Upper lobe of left lung (tissue), 6 donors: ENCODE measurements around the gene POLR3F. TPM values are rescaled to one million over a fixed set of nuclear protein-coding genes. Genes with fewer than 3 reads are reported as not detected.

ENCODE experiments used
- ATAC-seq, 2 donors: fragments of 200-7000 bp; cut with Tn5 transposase; one replicate each; pipeline ENCODE4 v1.9.1; 2022; ENCODE audit warnings: mild to moderate bottlenecking in 2 of 2, moderate library complexity in 2 of 2; ENCODE audit not compliant: low FRiP score in 2 of 2
- DNase-seq, 2 donors: peaks; one replicate each; pipeline ENCODE4 v3.0.0-alpha.2; 2019 to 2020
- H3K27ac ChIP-seq, 4 donors: fragments of 200-600 bp; sonication (generic); one replicate each; pipeline ENCODE4 v1.5.1; 2016 to 2019
- H3K27me3 ChIP-seq, 4 donors: fragments of 200-600 bp; sonication (generic); one replicate each; pipeline ENCODE4 v1.5.1; 2017 to 2019
- H3K36me3 ChIP-seq, 4 donors: fragments of 200-600 bp; sonication (generic); one replicate each; pipeline ENCODE4 v1.5.1; 2016 to 2019
- H3K4me1 ChIP-seq, 4 donors: fragments of 200-600 bp; sonication (generic); one replicate each; pipeline ENCODE4 v1.5.1; 2018 to 2019
- H3K4me3 ChIP-seq, 4 donors: fragments of 200-600 bp; sonication (generic); one replicate each; pipeline ENCODE4 v1.5.1; 2017 to 2019; ENCODE audit warnings: mild to moderate bottlenecking in 2 of 4, moderate library complexity in 1 of 4
- H3K9me3 ChIP-seq, 4 donors: fragments of 200-600 bp; sonication (generic); one replicate each; pipeline ENCODE4 v1.5.1; 2018 to 2019
- CTCF ChIP-seq, 6 experiments: fragments of 450-650 bp in 4 of 6; fragments of 200-600 bp in 2 of 6; sonication (generic) in 2 of 6; IDR thresholded peaks; one replicate each; pipeline ENCODE4 v1.5.1; 2016 to 2019; ENCODE audit warnings: antibody characterized with exemption in 6 of 6
- EP300 ChIP-seq, 4 donors: sonication (generic); formaldehyde crosslinking; IDR thresholded peaks; one replicate each; pipeline ENCODE4 v1.5.1; 2017; ENCODE audit warnings: antibody characterized with exemption in 4 of 4, control low read depth in 2 of 4
- POLR2A ChIP-seq, 4 donors: fragments of 450-650 bp; IDR thresholded peaks; one replicate each; pipeline ENCODE4 v1.5.1; 2016 to 2017; ENCODE audit warnings: antibody characterized with exemption in 4 of 4, mild to moderate bottlenecking in 2 of 4
- POLR2AphosphoS5 ChIP-seq, 2 donors: sonication (generic); formaldehyde crosslinking; IDR thresholded peaks; one replicate each; pipeline ENCODE4 v1.5.1; 2017; ENCODE audit warnings: antibody characterized with exemption in 2 of 2
- WGBS, 2 donors: methylation state at CpG; one replicate each; pipeline ENCODE4 v1.1.5; 2017 to 2018; 5-methylcytosine and 5-hydroxymethylcytosine counted together
- total RNA-seq, 6 donors: library from RNA; depleted of rRNA in 4 of 6; stranded (reverse); fragments of >200 nt in 4 of 6; gene quantifications; one replicate each; pipeline versions ENCODE4 v1.1.0 to v1.2.1, GENCODE V29; 2016 to 2021
- donor health status: DM: no; HTN: no; CAD: no; lungs with moderate emphysema.
- donor health status: DM: no; HTN: yes; CAD: no; lungs with severe emphysema.

Gene POLR3F
- total RNA-seq, 6 donors from 2014 or later: 3.1 to 9.7 (median 6.7) TPM

GRCh38 chr20:18465536-18466200, 1.5 kb upstream of the POLR3F start:
- 58 to 63% methylated on average over 6 of the region's 6 CpGs for WGBS, 2 donors
- TF ChIP-seq EP300 (IDR thresholded peaks at IDR 0.05) (no peak), POLR2A (IDR thresholded peaks at IDR 0.05) (no peak), POLR2AphosphoS5 (IDR thresholded peaks at IDR 0.05) (no peak), CTCF (IDR thresholded peaks at IDR 0.05) (no peak)
- no peaks in the 10 kb centered on the region for H3K9me3 ChIP-seq
- H3K27me3 ChIP-seq: no peaks in the 10 kb centered on the region
- no peak for ATAC-seq
- peak overlapping the region in 1 of 4 donors; percentile 96 for H3K4me3 ChIP-seq
- peaks cover 12 to 20% (median 17%) of the 10 kb centered on the region in 4 donors for H3K4me1 ChIP-seq
- H3K27ac ChIP-seq: no peak overlapping the region
- H3K36me3 ChIP-seq: peaks cover 0 to 12% (median 1%) of the 10 kb centered on the region in 4 donors
- DNase-seq: no peak

DNA sequence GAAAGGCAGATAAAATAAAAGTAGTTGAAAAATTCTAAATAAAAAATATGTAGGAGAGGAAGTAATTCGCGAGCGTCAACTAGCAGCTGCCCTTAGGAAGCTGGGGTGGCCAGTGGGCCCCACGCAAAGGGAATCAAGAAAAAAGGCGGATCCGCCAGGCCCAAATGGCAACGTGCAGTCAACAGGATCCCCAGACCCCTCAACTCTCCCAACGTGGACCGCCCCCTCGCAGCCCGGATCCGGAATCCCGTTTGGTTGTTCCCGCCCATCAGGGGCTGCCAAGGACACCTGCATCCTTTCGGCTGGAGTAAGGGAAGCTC, 656 bp upstream of the POLR3F start:
- WGBS, 2 donors: 1 to 2% methylated on average over 15 of the region's 15 CpGs

DNA sequence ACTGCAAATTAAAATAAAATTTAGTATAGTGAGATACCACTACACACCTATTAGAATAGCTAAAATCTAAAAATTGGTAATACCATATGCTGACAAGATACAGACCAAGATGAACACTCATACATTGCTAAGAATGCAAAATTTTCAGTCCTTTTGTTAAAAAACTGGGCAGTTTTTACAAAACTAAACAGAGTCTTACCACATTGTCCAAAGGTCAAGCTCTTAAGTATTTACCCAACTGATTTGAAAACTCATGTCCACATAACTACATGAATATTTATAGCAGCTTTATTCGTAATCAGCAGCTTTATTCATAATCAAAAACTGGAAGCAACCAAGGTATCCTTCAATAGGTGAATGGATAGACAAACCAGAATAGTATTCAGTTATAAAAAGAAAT, 10.0 kb downstream of the POLR3F start:
- no peak for ATAC-seq
- no peak overlapping the region for H3K4me3 ChIP-seq
- WGBS, 2 donors: 93 to 97% methylated on average over 1 of the region's 1 CpG
- no peaks in the 10 kb centered on the region for H3K27me3 ChIP-seq
- no peaks in the 10 kb centered on the region for H3K4me1 ChIP-seq
- no peak overlapping the region for H3K27ac ChIP-seq
- H3K36me3 ChIP-seq: peaks cover 0 to 94% (median 55%) of the 10 kb centered on the region in 4 donors
- no peak for TF ChIP-seq POLR2A (IDR thresholded peaks at IDR 0.05)
- TF ChIP-seq POLR2AphosphoS5 (IDR thresholded peaks at IDR 0.05): no peak
- no peak for TF ChIP-seq CTCF (IDR thresholded peaks at IDR 0.05)
- TF ChIP-seq EP300 (IDR thresholded peaks at IDR 0.05): no peak
- DNase-seq: no peak
- H3K9me3 ChIP-seq: no peaks in the 10 kb centered on the region

More for the DNA sequence above, 656 bp upstream of the POLR3F start:
- DNase-seq (no peak), ATAC-seq (peak; percentile 77 to 79)
- H3K4me1 ChIP-seq: peaks cover 12 to 20% (median 17%) of the 10 kb centered on the region in 4 donors
- no peaks in the 10 kb centered on the region for H3K27me3 ChIP-seq
- H3K4me3 ChIP-seq: peak overlapping the region; percentile 88 to 96 (median 90)
- no peak for TF ChIP-seq POLR2AphosphoS5 (IDR thresholded peaks at IDR 0.05)
- TF ChIP-seq EP300 (IDR thresholded peaks at IDR 0.05): no peak
- no peak for TF ChIP-seq CTCF (IDR thresholded peaks at IDR 0.05)
- no peak for TF ChIP-seq POLR2A (IDR thresholded peaks at IDR 0.05)
- H3K9me3 ChIP-seq: no peaks in the 10 kb centered on the region
- H3K36me3 ChIP-seq: peaks cover 0 to 20% (median 6%) of the 10 kb centered on the region in 4 donors
- H3K27ac ChIP-seq: peak overlapping the region; percentile 79 to 90 (median 84)

GRCh38 chr20:18477821-18478220, 10.6 kb downstream of the POLR3F start:
- WGBS, 2 donors: 83 to 85% methylated on average over 1 of the region's 1 CpG
- no peak for TF ChIP-seq CTCF (IDR thresholded peaks at IDR 0.05)
- TF ChIP-seq POLR2A (IDR thresholded peaks at IDR 0.05): no peak
- TF ChIP-seq POLR2AphosphoS5 (IDR thresholded peaks at IDR 0.05): no peak
- TF ChIP-seq EP300 (IDR thresholded peaks at IDR 0.05): no peak
- Histone ChIP-seq H3K27ac (no peak overlapping the region), H3K9me3 (no peaks in the 10 kb centered on the region), H3K36me3 (peaks cover 2 to 96% (median 61%) of the 10 kb centered on the region in 4 donors), H3K4me3 (no peak overlapping the region), H3K27me3 (no peaks in the 10 kb centered on the region), H3K4me1 (no peaks in the 10 kb centered on the region)
- ATAC-seq (no peak), DNase-seq (no peak)

GRCh38 chr20:18481596-18481995, 14.4 kb downstream of the POLR3F start:
- WGBS, 2 donors: 88 to 96% methylated on average over 4 of the region's 4 CpGs
- H3K27me3 ChIP-seq: no peaks in the 10 kb centered on the region
- no peak overlapping the region for H3K27ac ChIP-seq
- H3K4me1 ChIP-seq: no peaks in the 10 kb centered on the region
- no peaks in the 10 kb centered on the region for H3K9me3 ChIP-seq
- ATAC-seq (no peak), DNase-seq (no peak)
- TF ChIP-seq POLR2AphosphoS5 (IDR thresholded peaks at IDR 0.05): no peak
- TF ChIP-seq EP300 (IDR thresholded peaks at IDR 0.05): no peak
- no peak for TF ChIP-seq POLR2A (IDR thresholded peaks at IDR 0.05)
- no peak for TF ChIP-seq CTCF (IDR thresholded peaks at IDR 0.05)
- peaks cover 2 to 89% (median 42%) of the 10 kb centered on the region in 4 donors for H3K36me3 ChIP-seq
- no peak overlapping the region for H3K4me3 ChIP-seq
